ENCODE measurements around the gene TP63.
"Not testable (repeated sequence)": the region's sequence is repeated elsewhere in the genome, so short reads cannot be mapped to it uniquely, and the experiment has no call there.

TP63 gene

DNA sequence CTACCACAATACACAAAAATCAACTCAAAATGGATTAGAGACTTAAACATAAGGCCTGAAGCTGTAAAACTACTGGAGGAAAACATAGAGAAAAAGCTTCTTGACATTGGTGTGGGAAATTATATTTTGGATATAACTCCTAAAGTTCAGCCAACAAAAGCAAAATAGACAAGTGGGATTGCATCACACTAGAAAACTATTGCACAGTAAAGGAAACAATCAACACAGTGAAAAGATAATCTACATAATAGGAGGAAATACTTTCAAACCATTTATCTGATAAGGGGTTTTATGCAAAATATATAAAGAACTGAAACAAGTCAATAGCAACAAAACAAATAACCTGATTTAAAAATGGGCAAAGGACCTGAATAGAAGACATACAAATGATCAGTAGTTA, 37.6 kb upstream of the TP63 start:
- Histone ChIP-seq H3K27me3 (ENCODE audit: insufficient read depth, low read length) (no peaks in the 10 kb centered on the region), H3K27ac (ENCODE audit: low read depth, low read length, poor library complexity, severe bottlenecking) (no peak overlapping the region), H3K4me2 (ENCODE audit: low read length) (no peak overlapping the region), H3K4me3 (ENCODE audit: low read depth, low read length, poor library complexity, severe bottlenecking) (no peak overlapping the region), H3K4me1 (ENCODE audit: insufficient read depth, low read length, severe bottlenecking) (no peaks in the 10 kb centered on the region), H4K20me1 (ENCODE audit: insufficient read depth, low read length) (no peaks in the 10 kb centered on the region), H3K9ac (ENCODE audit: low read length) (no peak overlapping the region), H3F3A (ENCODE audit: insufficient read depth, low read length) (no peaks in the 10 kb centered on the region), H3K9me2 (ENCODE audit: low read depth, low read length) (no peaks in the 10 kb centered on the region), H3K79me2 (ENCODE audit: insufficient read depth, low read length) (no peaks in the 10 kb centered on the region), H2AFZ (ENCODE audit: low read length) (no peak overlapping the region), H3K36me3 (ENCODE audit: insufficient read depth, low read length) (no peaks in the 10 kb centered on the region), H3K9me3 (ENCODE audit: low read length) (no peaks in the 10 kb centered on the region)
- TF ChIP-seq EZH2 (IDR thresholded peaks at IDR 0.05; ENCODE audit: borderline replicate concordance, low read length) = no peak
- TF ChIP-seq, protein P1, sequence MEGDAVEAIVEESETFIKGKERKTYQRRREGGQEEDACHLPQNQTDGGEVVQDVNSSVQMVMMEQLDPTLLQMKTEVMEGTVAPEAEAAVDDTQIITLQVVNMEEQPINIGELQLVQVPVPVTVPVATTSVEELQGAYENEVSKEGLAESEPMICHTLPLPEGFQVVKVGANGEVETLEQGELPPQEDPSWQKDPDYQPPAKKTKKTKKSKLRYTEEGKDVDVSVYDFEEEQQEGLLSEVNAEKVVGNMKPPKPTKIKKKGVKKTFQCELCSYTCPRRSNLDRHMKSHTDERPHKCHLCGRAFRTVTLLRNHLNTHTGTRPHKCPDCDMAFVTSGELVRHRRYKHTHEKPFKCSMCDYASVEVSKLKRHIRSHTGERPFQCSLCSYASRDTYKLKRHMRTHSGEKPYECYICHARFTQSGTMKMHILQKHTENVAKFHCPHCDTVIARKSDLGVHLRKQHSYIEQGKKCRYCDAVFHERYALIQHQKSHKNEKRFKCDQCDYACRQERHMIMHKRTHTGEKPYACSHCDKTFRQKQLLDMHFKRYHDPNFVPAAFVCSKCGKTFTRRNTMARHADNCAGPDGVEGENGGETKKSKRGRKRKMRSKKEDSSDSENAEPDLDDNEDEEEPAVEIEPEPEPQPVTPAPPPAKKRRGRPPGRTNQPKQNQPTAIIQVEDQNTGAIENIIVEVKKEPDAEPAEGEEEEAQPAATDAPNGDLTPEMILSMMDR (IDR thresholded peaks at IDR 0.05; ENCODE audit: low read length) = no peak

DNA sequence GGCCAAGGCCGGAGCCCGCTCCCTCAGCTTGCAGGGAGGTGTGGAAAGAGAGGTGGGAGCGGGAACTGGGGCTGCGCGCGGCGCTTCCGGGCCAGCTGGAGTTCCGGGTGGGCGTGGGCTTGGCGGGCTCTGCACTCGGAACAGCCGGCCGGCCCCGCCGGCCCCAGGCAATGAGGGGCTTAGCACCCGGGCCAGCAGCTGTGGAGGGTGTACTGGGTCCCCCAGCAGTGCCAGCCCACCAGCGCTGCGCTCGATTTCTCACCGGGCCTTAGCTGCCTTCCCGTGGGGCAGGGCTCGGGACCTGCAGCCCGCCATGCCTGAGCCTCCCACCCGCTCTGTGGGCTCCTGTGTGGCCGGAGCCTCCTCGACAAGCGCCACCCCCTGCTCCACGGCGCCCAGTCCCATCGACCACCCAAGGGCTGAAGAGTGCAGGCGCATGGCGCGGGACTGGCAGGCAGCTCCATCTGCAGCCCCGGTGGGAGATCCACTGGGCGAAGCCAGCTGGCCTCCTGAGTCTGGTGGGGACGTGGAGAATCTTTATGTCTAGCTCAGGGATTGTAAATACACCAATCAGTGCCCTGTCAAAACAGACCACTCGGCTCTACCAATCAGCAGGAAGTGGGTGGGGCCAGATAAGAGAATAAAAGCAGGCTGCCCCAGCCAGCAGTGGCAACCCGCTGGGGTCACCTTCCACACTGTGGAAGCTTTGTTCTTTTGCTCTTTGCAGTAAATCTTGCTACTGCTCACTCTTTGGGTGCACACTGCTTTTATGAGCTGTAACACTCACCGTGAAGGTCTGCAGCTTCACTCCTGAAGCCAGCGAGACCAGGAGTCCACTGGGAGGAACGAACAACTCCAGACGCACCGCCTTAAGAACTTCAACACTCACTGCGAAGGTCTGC, 34.9 kb upstream of the TP63 start:
- not testable (repeated sequence) for H3K79me2 ChIP-seq (ENCODE audit: insufficient read depth, low read length)

DNA sequence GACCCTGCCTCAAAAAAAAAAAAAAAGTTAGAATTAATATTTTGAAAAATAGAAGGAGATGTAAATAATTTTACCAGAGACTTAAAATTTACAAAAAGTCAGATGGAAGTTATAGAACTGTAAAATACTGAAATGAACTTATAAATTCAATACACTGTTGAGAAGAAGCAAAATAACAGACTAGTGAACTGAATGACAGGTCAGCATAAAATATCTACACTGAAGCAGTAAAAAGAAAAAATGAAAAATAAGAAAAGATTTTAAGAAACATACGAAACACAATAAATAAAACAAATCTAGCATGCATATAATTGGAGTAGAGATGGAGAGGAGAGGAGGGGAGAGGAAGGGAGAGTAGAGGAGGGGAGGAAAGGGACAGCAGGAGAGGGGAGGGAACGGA, 33.3 kb upstream of the TP63 start:
- no peak overlapping the region for H3K4me2 ChIP-seq (ENCODE audit: low read length)
- no peak for TF ChIP-seq EZH2 (IDR thresholded peaks at IDR 0.05; ENCODE audit: borderline replicate concordance, low read length)
- TF ChIP-seq, protein P1 (IDR thresholded peaks at IDR 0.05; ENCODE audit: low read length) = no peak
- H3K9ac ChIP-seq (ENCODE audit: low read length) = no peak overlapping the region
- H3K4me3 ChIP-seq (ENCODE audit: low read depth, low read length, poor library complexity, severe bottlenecking) = no peak overlapping the region
- no peak overlapping the region for H2AFZ ChIP-seq (ENCODE audit: low read length)
- H4K20me1 ChIP-seq (ENCODE audit: insufficient read depth, low read length) = no peaks in the 10 kb centered on the region
- H3K27me3 ChIP-seq (ENCODE audit: insufficient read depth, low read length) = no peaks in the 10 kb centered on the region
- no peaks in the 10 kb centered on the region for H3K36me3 ChIP-seq (ENCODE audit: insufficient read depth, low read length)
- H3F3A ChIP-seq (ENCODE audit: insufficient read depth, low read length) = no peaks in the 10 kb centered on the region
- H3K27ac ChIP-seq (ENCODE audit: low read depth, low read length, poor library complexity, severe bottlenecking) = no peak overlapping the region
- no peaks in the 10 kb centered on the region for H3K9me3 ChIP-seq (ENCODE audit: low read length)
- H3K4me1 ChIP-seq (ENCODE audit: insufficient read depth, low read length, severe bottlenecking) = no peaks in the 10 kb centered on the region
- H3K79me2 ChIP-seq (ENCODE audit: insufficient read depth, low read length) = no peaks in the 10 kb centered on the region
- H3K9me2 ChIP-seq (ENCODE audit: low read depth, low read length) = no peaks in the 10 kb centered on the region

More for the DNA sequence above, 34.9 kb upstream of the TP63 start:
- H3K27ac ChIP-seq (ENCODE audit: low read depth, low read length, poor library complexity, severe bottlenecking); H3K4me3 ChIP-seq (ENCODE audit: low read depth, low read length, poor library complexity, severe bottlenecking); H2AFZ ChIP-seq (ENCODE audit: low read length); H3K9ac ChIP-seq (ENCODE audit: low read length); H3K36me3 ChIP-seq (ENCODE audit: insufficient read depth, low read length); H4K20me1 ChIP-seq (ENCODE audit: insufficient read depth, low read length); H3F3A ChIP-seq (ENCODE audit: insufficient read depth, low read length); H3K4me2 ChIP-seq (ENCODE audit: low read length); H3K4me1 ChIP-seq (ENCODE audit: insufficient read depth, low read length, severe bottlenecking); H3K9me3 ChIP-seq (ENCODE audit: low read length); H3K27me3 ChIP-seq (ENCODE audit: insufficient read depth, low read length); H3K9me2 ChIP-seq (ENCODE audit: low read depth, low read length): not testable (repeated sequence)
